GM23248 (cell line): ENCODE measurements around the gene MECP2.

Experiments
- EZH2 ChIP-seq: fragments of 200-600 bp; sonication (generic); IDR thresholded peaks from 2 replicates; pipeline ENCODE4 v1.6.1; 2018; ENCODE audit warnings: antibody characterized with exemption, mild to moderate bottlenecking; ENCODE audit not compliant: insufficient read depth, poor library complexity, severe bottlenecking
- EZH2phosphoT487 ChIP-seq: fragments of 200-600 bp; sonication (generic); IDR thresholded peaks from 2 replicates; pipeline ENCODE4 v1.6.1; 2018; ENCODE audit warnings: antibody characterized with exemption, moderate library complexity, mild to moderate bottlenecking, low read depth; ENCODE audit not compliant: insufficient read depth

- TF ChIP-seq EZH2, result no peak
- no peak for TF ChIP-seq EZH2phosphoT487
Observed at GRCh38 chrX:154002215-154002719, 95.2 kb downstream of the MECP2 start.
